NCI-H69 (cell line): ENCODE data around the gene PTPRT.

ENCODE experiments used
- DNase-seq: peaks from one replicate; lab custom pipeline; 2025; lab: John Stamatoyannopoulos, UW

The PTPRT gene

GRCh38 chr20:42549496-42549895 is 640.2 kb downstream of the PTPRT start:
- no peak for DNase-seq

GRCh38 chr20:42544926-42545325 is 644.8 kb downstream of the PTPRT start:
- no peak for DNase-seq

GRCh38 chr20:42532831-42533230 is 656.9 kb downstream of the PTPRT start:
- DNase-seq = no peak

GRCh38 chr20:42531508-42531961 is 658.2 kb downstream of the PTPRT start:
- no peak for DNase-seq

- DNase-seq = peak; percentile 6
These were observed 658.8 kb downstream of the PTPRT start for GRCh38 chr20:42530855-42531448.

- no peak for DNase-seq
These were observed 659.5 kb downstream of the PTPRT start for GRCh38 chr20:42530191-42530590.

GRCh38 chr20:42524058-42524457 is 665.6 kb downstream of the PTPRT start:
- no peak for DNase-seq

- DNase-seq = no peak
These were observed 673.0 kb downstream of the PTPRT start for GRCh38 chr20:42516692-42517091.

GRCh38 chr20:42510686-42511085 is 679.0 kb downstream of the PTPRT start:
- DNase-seq = no peak

GRCh38 chr20:42507874-42508273 is 681.8 kb downstream of the PTPRT start:
- no peak for DNase-seq

- DNase-seq = no peak
These were observed 683.3 kb downstream of the PTPRT start for GRCh38 chr20:42506397-42506796.

GRCh38 chr20:42502591-42502990 is 687.1 kb downstream of the PTPRT start:
- no peak for DNase-seq

- no peak for DNase-seq
These were observed 693.1 kb downstream of the PTPRT start for GRCh38 chr20:42496595-42496994.

- DNase-seq = no peak
These were observed 695.4 kb downstream of the PTPRT start for GRCh38 chr20:42494290-42494689.

GRCh38 chr20:42493001-42493400 is 696.7 kb downstream of the PTPRT start:
- no peak for DNase-seq

GRCh38 chr20:42492290-42492689 is 697.4 kb downstream of the PTPRT start:
- DNase-seq = no peak

GRCh38 chr20:42485556-42485955 is 704.1 kb downstream of the PTPRT start:
- DNase-seq = no peak

GRCh38 chr20:42484790-42485375 is 704.8 kb downstream of the PTPRT start:
- DNase-seq = no peak

GRCh38 chr20:42484335-42484734 is 705.4 kb downstream of the PTPRT start:
- no peak for DNase-seq

GRCh38 chr20:42483730-42484303 is 705.9 kb downstream of the PTPRT start:
- DNase-seq = peak; percentile 22

- DNase-seq = no peak
These were observed 706.9 kb downstream of the PTPRT start for GRCh38 chr20:42482808-42483207.

GRCh38 chr20:42475773-42476172 is 713.9 kb downstream of the PTPRT start:
- DNase-seq = no peak

GRCh38 chr20:42474646-42475045 is 715.1 kb downstream of the PTPRT start:
- DNase-seq = no peak

- no peak for DNase-seq
These were observed 717.5 kb downstream of the PTPRT start for GRCh38 chr20:42472198-42472597.
